ENCODE results near the gene ATP1B3. TPM values are rescaled to one million over a fixed set of nuclear protein-coding genes. Genes with fewer than 3 reads are reported as not detected.

Gene ATP1B3
- total and polyA plus RNA-seq, 9 of the 15 experiments (the other 6 are each of a cell fraction or from before 2014, with no cell fraction given): 48.3 to 202 (median 123) TPM

DNA sequence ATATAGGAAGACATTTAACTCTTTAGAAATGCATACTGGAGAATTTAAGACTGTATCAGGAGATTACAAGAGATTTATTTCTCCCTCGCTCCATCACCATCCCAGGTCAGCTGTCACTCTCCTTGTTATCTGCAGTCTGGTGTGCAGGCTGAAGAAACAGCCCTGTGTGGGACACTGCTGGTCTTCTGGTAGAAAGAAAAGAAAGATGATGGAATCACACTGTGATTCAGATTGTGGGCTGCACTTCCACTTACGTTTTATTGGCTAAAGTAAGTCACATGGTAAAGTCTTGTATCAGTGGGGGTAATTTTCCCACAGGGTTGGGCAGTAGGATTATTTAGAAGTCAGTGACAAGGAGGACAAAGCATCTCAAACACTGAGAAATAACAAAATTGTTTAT, 18.1 kb upstream of the ATP1B3 start (continued):
- TF ChIP-seq SRSF9 (IDR thresholded peaks at IDR 0.05; ENCODE audit: borderline replicate concordance, low read depth, low read length) (no peak), TBL1XR1 (IDR thresholded peaks at IDR 0.05; ENCODE audit: low read length in 2 of 2) (no peak), HDAC8 (tag; IDR thresholded peaks at IDR 0.05) (no peak), ZNF780A (CRISPR knock-in tag; IDR thresholded peaks at IDR 0.05) (no peak), ZNF134 (CRISPR knock-in tag; conservative IDR thresholded peaks at IDR 0.05) (no peak), EP300 (IDR thresholded peaks at IDR 0.05; ENCODE audit: low read length) (no peak), SNRNP70 (optimal IDR thresholded peaks at IDR 0.05; ENCODE audit: low read depth, low read length) (no peak), NCOA1 (IDR thresholded peaks at IDR 0.05; ENCODE audit: low read depth) (no peak), ZNF57 (CRISPR knock-in tag; IDR thresholded peaks at IDR 0.05) (no peak), KLF16 (IDR thresholded peaks at IDR 0.05) (no peak), ZNF76 (CRISPR knock-in tag; IDR thresholded peaks at IDR 0.05; ENCODE audit: borderline replicate concordance) (no peak), HEY1 (CRISPR knock-in tag; IDR thresholded peaks at IDR 0.05; ENCODE audit: borderline replicate concordance) (no peak), BCL6 (CRISPR knock-in tag; IDR thresholded peaks at IDR 0.05) (no peak), ESRRA (IDR thresholded peaks at IDR 0.05; ENCODE audit: borderline replicate concordance, low read depth) (no peak), MEIS2 (IDR thresholded peaks at IDR 0.05; ENCODE audit: partially characterized antibody) (peak; percentile 61), RAD51 (IDR thresholded peaks at IDR 0.05; ENCODE audit: borderline replicate concordance, low read depth) (peak; percentile 76), KDM1A (IDR thresholded peaks at IDR 0.05) (peak; percentile 30 to 31; a peak in 1 of 4 replicates), FOXK1 (CRISPR knock-in tag; IDR thresholded peaks at IDR 0.05; ENCODE audit: borderline replicate concordance) (no peak), POU5F1 (IDR thresholded peaks at IDR 0.05; ENCODE audit: borderline replicate concordance, low read depth, low read length, partially characterized antibody) (no peak)
- TF ChIP-seq, protein P1, sequence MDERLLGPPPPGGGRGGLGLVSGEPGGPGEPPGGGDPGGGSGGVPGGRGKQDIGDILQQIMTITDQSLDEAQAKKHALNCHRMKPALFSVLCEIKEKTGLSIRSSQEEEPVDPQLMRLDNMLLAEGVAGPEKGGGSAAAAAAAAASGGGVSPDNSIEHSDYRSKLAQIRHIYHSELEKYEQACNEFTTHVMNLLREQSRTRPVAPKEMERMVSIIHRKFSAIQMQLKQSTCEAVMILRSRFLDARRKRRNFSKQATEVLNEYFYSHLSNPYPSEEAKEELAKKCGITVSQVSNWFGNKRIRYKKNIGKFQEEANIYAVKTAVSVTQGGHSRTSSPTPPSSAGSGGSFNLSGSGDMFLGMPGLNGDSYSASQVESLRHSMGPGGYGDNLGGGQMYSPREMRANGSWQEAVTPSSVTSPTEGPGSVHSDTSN (CRISPR knock-in tag; IDR thresholded peaks at IDR 0.05; ENCODE audit: low read depth): peak; percentile 26; the same call in 1 of the 2 replicates
- TF ChIP-seq, protein P1 (tag; conservative IDR thresholded peaks at IDR 0.05; ENCODE audit: low read depth): peak; percentile 61
- TF ChIP-seq, protein P2, sequence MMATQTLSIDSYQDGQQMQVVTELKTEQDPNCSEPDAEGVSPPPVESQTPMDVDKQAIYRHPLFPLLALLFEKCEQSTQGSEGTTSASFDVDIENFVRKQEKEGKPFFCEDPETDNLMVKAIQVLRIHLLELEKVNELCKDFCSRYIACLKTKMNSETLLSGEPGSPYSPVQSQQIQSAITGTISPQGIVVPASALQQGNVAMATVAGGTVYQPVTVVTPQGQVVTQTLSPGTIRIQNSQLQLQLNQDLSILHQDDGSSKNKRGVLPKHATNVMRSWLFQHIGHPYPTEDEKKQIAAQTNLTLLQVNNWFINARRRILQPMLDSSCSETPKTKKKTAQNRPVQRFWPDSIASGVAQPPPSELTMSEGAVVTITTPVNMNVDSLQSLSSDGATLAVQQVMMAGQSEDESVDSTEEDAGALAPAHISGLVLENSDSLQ (IDR thresholded peaks at IDR 0.05): peak; percentile 85
- TF ChIP-seq, protein P3, sequence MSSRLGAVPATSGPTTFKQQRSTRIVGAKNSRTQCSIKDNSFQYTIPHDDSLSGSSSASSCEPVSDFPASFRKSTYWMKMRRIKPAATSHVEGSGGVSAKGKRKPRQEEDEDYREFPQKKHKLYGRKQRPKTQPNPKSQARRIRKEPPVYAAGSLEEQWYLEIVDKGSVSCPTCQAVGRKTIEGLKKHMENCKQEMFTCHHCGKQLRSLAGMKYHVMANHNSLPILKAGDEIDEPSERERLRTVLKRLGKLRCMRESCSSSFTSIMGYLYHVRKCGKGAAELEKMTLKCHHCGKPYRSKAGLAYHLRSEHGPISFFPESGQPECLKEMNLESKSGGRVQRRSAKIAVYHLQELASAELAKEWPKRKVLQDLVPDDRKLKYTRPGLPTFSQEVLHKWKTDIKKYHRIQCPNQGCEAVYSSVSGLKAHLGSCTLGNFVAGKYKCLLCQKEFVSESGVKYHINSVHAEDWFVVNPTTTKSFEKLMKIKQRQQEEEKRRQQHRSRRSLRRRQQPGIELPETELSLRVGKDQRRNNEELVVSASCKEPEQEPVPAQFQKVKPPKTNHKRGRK (tag; IDR thresholded peaks at IDR 0.05): no peak
- TF ChIP-seq, protein P4, sequence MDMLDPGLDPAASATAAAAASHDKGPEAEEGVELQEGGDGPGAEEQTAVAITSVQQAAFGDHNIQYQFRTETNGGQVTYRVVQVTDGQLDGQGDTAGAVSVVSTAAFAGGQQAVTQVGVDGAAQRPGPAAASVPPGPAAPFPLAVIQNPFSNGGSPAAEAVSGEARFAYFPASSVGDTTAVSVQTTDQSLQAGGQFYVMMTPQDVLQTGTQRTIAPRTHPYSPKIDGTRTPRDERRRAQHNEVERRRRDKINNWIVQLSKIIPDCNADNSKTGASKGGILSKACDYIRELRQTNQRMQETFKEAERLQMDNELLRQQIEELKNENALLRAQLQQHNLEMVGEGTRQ (CRISPR knock-in tag; IDR thresholded peaks at IDR 0.05): peak; percentile 70
